Stimulated activated CD8-positive, alpha-beta memory T cell treated with anti-CD3 and anti-CD28 coated beads, Interleukin-4, amount 100 ng/mL, for 24 hours (primary cell): ENCODE data around the gene AWAT1.
"Not testable (repeated sequence)": the region's sequence is repeated elsewhere in the genome, so short reads cannot be mapped to it uniquely, and the experiment has no call there.

Experiments
- DNase-seq: peaks from one replicate; pipeline ENCODE4 v3.0.0-alpha.2; 2020; ENCODE audit warnings: low read depth

The AWAT1 gene

GRCh38 chrX:70262952-70263567, 28.6 kb downstream of the AWAT1 start:
- DNase-seq = peak; percentile 13

DNA sequence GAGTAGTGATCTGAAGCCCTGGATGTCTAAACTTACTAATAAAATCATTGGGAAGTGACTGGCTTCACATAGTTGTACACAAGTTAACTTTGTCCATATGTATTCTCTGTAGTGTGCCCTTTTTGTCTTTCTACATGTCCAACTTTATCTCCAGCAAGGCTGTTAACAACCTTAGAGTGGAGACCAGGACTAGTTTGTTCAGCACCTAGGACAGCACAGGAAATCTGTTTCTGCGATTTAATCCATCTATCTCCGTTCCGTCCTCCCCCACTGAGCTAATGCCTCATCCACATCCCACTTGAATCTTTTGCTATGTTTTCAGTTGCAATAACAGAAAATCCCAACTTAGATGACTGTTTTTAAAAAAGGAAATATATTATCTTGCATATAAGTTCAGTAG, 30.3 kb downstream of the AWAT1 start:
- DNase-seq = no peak

GRCh38 chrX:70268034-70268433, 33.6 kb downstream of the AWAT1 start, which contains the start of gene ARR3:
TSS of gene ARR3 (plus strand) at chrX:70268334. CDS start at chrX:70269386, 1,052 bp downstream.
- no peak for DNase-seq

DNA sequence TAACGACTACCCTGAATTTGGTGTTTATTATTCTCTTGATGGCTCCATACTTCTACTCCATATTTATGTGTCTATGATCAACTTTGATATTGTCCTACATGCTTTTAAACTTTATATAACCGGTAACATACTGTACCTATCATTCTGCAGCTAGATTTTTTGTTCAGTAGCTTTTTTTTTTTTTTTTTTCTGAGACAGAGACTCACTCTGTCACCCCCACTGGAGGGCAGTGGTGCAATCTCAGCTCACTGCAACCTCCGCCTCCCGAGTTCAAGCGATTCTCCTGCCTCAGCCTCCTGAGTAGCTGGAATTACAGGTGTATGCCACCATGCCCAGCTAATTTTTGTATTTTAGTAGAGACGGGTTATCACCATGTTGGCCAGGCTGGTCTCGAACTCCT, 39.6 kb downstream of the AWAT1 start:
- not testable (repeated sequence) for DNase-seq

DNA sequence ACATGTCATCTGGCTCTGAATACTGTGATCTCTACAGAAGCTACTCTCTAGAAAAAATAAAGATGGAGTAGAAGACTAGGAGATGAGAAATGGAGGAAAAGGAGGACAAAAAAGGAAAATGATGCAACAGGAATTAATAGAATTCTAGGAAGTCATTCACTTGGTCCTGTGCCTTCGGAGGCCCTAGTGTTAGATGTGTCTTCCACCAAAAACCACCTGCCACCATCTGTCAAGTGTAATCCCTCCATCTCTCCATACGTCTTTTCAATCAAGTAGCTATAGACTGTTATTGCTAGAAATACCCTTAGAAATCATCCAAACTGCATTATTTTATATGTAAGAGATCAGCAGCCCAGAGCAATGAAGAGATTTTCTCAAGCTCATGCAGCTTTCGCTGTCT, 44.6 kb downstream of the AWAT1 start:
- DNase-seq = no peak

DNA sequence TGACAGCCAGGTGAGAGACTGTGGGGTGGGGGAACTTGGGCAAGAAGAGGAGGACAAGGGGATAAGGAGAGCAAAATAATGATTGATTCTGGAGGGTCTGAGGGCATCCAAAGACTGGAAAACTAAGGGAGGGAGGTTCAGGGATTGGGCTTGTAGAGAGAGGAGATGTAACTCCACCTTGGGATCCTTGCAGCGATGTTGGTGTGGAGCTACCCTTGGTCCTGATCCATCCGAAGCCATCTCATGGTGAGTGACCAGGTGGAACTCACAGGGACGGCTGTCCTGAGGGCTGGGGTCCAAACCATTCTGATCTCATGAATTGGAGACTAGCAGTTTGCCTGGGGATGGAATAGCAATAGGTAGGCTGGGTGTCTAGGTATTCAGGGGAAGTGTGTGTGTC, 46.1 kb downstream of the AWAT1 start:
- DNase-seq = no peak

- DNase-seq = no peak
Observed at GRCh38 chrX:70281951-70282350, 47.5 kb downstream of the AWAT1 start, which contains the start of gene RAB41. TSS of gene RAB41 (plus strand) at chrX:70282172. CDS start at chrX:70282218, 46 bp downstream.

DNA sequence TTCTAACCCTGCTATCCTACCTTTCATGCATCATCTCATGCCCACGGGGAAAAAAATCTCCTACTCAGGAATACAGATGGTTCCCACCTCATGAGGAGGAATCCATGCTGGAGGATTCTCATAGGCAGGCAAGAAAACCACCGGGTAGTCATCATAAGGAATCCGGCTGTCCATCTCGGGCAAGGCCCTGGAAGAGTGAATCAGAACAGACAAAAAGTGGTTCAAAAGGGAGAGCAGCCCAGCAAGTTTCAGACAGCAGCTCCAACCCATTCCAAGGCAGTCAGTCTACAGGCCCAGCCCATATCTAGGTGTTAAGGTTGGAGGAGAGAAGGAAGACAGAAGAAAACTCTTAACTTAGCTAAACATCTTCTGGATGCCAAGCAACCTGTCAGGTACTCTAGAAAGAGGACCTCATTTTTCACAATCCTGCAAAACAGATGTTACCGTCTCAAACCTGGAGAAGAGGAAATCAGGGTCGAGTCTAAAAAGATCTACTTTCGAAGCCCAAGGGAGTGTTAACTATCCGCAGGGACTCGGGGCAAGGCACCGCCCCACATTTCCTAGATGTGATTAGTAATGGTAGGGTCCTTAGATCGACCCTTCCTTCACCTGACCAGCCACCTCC, 54.8 kb downstream of the AWAT1 start:
- DNase-seq = no peak
